ENCODE data around the gene MME.
"Not testable (repeated sequence)": the region's sequence is repeated elsewhere in the genome, so short reads cannot be mapped to it uniquely, and the experiment has no call there.

The MME gene

DNA sequence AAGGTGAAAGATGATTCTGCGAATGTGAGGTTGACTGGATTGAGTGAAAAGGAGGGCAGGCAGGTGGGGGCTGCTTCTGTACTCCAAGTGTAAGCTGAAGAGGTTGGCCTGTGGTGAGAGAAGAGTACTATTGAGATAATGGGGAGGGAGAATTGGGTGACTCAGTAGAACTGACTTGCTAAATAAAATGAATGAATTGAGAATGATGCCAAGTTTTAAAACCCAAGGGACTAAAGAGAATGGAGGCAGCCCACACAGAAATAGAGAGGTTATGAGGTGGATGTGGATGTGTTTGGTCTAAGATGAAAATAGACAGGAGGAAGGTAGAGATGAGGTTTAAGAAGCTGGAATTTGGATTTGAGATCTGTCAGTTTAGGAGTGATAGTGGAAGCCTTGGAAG lies 5.9 kb downstream of the MME start:
- DNase-seq, result no peak

DNA sequence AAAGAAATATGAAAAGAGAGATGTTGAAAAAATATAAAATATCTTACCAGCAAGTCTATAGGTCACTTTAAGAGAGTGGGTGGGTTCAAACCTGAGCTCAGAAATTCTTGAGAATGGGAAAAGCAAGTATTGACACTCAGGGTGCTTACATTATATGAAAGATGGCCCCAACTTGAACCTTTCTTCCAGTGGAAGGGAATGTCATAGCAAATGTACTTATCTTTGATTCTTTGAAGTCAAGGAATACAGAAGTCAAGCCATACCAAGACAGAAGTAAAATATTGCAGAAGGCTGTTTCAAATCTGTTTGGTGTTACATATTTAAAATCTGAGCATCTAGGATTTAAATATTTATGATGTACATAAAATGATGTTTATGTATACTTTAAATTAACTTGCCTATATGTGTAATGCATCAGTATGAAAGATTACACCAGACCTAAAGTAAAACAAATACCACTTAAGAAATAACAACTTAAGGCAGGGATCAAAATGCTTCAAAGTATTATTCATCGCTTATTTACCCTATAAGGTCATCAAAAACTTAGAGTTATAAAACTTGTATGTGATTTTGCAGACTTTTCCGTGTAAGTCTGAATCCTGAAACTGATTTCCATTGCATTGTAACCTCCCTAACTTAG lies 8.7 kb downstream of the MME start:
- DNase-seq, result no peak

DNA sequence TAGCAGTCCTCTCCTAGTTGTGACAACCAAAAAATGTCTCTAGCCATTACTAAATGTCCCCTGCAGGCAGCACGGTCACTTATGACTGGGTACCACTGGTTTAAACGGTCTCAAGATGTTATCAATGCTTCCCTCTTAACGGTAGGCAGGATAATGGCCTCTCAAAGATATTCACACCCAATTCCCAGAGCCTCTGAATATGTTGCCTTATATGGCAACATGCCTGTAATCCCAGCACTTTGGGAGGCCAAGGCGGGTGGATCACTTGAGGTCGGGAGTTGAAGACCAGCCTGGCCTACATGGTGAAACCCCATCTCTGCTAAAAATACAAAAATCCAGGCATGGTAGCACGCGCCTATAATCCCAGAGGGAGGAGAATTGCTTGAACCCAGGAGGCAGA lies 9.4 kb downstream of the MME start:
- DNase-seq, result no peak

DNA sequence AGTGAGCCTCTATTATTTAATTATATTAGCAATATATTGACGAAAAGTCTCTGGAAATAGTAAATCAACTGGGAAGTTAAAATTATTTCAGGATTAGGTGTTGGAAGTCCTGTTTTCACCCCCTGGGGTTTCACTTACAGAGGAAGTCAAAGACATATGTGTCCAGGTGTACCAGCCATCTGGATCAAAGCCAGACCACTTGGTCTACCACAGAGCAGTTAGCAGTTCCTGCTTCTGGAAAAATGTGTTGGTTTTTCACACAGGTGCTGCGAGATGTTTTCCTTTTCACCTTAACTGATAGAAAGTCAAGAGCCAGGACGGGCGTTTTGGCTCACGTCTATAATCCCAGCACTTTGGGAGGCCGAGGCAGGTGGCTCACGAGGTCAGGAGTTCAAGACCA lies 13.1 kb downstream of the MME start:
- no peak for DNase-seq

DNA sequence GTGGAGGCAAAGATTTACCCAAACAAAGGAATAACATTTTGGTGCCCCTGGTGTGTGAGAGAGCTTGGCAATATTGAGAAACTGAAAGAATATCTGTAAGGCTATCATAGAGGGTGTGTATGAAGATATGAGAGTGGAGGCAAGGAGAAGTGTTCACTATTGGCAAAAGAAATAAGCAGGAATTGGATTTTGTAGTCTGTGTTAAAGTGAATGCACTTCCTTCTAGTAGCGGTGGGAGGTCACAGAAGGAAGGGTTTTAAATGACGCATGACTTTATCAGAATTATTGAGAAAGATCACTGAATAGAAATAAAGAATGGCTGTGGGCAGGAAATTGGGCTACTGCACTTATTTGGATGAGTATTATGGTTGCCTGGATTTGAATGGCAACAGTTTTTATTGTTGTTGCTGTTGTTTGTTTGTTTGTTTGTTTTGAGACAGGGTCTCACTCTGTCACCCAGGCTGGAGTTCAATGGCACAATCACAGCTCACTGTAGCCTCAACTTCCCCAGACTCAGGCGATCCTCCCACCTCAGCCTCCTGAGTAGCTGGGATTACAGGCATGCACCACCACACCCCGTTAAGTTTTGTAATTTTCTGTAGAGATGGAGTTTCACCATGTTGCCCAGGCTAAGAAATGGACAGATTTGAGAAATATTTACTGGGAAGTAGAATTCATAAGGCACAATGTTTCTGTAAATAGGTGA lies 16.3 kb downstream of the MME start:
- DNase-seq, result no peak

DNA sequence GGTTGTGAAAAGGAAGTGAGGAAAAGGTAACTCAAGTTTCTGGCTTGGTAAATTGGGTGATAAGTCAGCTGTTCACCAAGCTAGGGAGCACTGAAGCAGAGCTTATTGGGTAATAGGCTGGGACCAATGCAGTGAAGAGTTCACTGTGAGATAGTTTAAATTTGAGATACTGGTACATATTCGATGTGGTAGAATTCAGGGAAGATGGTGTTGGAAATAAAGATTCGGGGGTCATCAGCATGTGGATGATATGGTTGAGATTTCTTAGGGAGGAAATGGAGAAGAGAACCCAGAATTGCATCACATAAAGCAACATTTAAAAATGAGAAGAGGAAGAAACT lies 16.9 kb downstream of the MME start:
- DNase-seq, result no peak

DNA sequence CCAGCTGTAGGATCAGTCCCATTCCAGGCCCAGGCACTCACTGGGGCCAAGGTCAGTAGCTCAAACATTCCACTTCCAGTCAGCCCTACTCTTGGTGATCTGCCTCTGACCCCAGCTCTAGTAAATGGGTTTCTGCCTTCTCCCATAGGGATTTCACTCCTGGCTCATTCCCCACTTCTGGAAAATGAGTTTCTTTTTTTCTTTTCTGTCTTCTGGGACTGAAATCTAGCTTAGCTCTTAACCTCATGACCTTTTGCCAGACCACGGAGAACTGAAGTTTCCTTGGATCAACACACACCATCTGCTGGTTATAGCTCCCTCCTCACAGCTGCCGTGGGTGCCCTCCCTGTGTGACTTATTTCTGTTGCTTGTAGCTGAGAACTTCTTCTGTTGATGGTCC lies 21.3 kb downstream of the MME start:
- no peak for DNase-seq

DNA sequence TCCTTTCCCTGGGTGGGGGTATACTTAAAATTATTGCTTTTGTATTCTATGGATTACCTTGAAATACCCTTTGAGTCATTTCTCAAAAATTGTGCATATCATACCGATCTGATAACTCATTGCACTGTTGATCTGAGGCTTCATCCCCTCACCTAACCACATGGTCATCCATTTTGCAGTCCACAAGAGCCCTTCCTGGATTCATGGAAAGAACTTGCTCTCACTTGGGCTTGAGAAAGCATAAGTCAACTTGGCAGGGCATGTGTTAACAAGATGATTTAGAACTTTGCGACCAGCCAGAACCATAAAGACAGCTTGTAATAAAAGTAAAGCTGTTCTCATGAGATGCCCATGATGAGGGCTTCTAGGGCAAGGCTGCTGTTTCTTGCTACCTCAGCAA lies 22.2 kb downstream of the MME start:
- no peak for DNase-seq

DNA sequence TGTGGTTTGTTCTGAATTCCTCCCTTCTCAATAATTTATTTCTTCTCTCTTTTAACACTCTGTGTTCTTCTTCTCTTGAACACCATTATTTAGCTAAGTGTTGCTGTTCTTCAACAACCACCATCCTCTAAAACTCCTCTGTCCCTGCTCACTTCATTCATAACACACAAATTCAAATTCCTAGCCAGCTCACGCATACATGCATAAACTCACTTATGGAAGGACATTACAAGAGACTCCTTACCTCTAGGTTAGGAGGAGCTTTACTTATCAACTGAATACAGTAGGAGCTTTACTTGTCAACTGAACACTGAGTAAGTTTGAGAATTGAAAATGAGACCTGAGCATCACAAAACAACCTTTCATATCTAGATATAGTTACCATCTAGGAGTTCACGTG lies 23.6 kb downstream of the MME start:
- no peak for DNase-seq

DNA sequence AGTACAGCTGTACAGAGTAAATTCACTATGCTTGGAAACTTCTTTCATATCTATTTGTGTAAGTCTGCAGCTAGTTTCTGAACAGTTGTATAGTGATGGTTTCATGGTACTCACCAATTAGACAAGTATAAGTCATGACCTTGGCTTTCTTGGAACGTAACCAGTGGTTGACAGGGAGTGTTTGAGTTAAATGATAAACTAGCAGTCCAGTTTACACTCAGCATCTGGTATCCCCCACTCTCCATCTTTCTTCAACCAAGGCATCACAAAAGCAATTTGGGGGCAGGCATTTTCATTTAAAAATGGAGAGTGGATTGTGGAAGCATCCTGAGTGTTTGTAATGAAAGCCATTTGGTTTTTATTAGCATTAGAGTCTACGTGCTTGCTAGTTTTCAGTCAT lies 26.0 kb downstream of the MME start:
- no peak for DNase-seq

DNA sequence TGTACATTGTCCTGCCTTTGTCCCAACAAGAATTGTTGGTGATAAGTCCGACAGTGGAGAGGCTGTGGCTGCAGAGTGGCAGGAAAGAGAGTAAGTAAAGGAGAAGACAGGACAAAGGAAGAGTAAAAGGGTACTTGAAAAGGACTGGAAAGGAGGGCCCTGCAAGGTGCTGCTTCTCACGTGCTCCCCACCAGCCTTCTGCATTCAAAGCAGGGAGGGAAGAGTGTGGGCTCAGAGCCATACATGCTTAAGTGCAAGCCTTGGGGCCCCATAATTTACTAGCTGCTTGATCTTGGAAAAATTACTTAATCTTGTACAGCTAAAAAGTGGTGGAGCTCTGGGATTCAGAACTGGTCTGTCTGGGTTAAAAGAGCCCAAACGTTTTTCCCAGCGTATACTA lies 29.9 kb downstream of the MME start:
- no peak for DNase-seq

DNA sequence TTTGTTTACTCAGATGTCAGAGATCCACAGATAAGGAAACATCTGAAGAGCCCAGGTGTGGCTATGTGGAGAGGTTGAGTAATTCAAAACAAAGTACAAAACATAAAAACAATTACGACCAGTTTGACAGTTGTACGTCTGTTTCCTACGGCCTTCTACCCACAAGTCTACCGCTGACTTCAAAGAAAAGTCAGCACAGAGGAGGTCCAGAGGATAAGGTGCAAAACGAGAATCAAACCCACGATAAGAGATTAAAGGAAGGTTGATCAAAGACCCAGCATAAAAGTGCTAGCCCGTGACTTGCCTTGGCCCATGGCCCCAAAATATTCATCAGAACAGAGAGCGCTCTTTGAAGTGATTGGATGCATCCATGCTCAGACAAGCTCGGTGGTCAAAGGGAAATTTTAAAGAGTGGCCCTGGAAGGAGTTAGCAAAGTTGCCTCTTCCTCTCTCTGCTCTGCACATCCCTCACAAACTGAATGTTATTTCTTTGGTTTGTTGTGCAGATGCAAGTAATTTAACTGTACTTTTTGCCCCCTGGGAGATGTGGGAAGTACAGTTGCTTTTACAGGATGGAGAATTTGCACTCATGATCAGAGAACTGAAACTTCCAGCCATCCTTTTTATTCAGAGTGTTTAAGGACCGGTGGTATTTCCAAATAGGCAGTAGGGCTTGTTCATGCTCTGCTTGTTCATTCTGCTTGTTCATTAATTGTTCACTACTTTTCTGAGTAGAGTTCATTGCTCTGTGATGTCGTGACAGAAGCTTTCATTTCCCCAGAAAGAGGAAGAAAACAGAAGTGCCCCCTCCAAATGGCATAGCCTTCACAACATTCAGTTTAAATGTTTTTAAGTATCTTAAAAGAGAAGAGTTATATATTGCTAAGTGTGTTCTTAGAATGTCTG lies 31.1 kb downstream of the MME start:
- no peak for DNase-seq

DNA sequence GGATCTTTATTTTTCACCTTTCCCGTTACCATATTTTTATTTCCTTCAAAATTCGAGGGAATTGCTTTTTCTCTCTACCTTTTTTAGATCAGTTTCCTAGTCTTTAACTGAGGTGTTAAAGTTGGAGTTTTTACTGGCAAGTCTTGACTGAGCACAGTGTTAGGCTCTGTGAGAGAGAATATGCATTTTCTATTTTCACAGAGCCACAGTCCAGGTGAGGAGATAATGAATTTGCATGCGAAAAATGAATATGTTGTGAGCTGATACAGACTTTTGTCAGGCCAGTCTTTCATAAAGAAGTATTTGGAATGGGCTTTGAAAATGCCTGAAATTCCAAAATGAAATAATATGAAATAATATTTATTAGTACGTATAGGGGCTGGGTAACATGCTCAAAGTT lies 31.9 kb downstream of the MME start:
- no peak for DNase-seq

DNA sequence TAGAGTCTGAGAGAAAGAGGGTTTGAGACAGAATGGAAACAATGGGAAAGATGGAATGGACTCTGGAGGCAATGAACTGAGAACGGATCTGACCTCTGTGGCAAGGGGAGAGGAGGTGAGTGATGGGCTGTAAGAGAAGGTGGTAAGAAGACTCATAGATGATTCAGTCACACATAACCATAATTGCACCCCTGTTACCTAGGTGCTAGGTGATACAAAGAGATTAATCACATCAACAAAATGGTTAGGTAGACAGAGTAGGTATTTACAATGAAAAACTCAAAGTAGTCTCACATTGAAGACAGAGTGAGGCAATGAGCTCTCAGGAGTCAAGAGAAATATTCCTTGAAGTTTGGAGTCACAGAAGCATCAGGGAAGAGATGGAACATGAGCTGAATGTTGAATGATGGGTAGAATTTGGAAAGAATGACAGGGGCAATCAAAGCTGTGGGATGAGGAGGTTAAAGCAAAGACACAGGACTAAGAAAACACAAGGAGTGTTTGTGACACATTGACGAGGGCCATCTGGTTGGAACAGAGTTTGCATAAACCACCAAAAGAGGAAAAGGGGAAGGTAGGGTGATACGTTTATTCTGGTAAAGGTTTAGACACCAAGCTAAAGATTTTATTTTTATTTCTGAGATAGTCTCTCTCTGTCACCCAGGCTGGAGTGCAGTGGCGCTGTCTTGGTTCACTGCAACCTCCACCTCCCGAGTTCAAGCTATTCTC lies 32.7 kb downstream of the MME start:
- DNase-seq, result no peak

DNA sequence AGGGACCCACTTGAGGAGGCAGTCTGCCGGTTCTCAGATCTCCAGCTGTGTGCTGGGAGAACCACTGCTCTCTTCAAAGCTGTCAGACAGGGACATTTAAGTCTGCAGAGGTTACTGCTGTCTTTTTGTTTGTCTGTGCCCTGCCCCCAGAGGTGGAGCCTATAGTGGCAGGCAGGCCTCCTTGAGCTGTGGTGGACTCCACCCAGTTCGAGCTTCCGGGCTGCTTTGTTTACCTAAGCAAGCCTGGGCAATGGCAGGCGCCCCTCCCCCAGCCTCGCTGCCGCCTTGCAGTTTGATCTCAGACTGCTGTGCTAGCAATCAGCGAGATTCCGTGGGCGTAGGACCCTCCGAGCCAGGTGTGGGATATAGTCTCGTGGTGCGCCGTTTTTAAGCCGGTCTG lies 44.6 kb downstream of the MME start:
- not testable (repeated sequence) for DNase-seq

DNA sequence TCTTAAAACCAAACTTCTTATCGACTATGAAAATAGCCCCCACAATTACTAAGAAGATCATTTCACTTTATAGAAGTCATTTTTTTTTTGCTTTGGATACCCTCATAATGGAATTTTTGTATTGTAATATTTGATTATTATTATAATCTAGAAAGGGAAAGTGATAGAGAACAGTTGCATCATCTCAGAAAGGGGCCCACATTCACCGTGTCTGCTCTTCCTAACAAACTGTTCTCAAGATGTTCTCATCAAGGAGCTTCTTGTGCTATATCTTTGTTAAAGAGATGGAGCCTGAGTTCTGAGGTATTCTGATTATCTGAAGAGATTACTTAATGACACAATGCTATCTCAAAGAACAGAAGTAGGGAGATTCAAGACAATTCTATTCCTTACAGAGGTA lies 49.3 kb downstream of the MME start:
- DNase-seq, result no peak

DNA sequence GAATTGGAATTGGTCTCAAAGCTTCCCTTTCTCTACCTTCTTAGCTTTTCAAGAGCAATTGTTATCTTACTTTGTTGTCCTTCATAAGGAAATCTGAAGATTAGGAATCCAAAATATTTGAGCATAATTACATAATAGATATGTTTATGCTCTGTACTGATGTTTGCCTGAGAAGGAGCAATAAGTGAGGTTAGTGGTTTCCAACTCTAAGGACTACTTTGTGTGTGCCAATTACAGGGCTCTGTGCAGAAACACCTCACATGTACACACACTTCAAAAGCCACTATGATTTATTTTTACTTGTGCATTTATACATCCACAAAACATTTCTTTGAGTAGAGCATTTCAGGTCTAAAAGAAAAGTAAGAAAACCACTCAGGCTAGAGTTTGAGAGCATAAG lies 49.9 kb downstream of the MME start:
- DNase-seq, result no peak

DNA sequence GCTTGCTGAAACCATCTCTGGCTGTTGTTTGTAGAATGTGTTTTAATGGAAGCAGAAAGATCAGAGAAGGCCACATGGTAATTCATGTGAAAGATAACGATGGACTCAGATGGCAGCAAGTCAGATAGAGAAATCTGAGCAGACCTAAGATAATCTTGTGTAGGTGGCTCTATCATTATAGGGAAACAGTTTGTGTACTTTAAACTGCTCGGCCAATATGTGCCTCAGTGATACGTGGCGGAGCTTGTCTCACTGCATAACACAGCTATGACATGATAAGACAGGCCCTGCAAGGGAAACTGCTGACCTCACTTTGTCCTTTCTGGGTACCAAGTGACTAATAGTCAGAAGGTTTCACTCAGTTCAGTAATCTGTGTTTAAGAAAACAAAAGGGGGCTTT lies 51.0 kb downstream of the MME start:
- DNase-seq, result no peak

DNA sequence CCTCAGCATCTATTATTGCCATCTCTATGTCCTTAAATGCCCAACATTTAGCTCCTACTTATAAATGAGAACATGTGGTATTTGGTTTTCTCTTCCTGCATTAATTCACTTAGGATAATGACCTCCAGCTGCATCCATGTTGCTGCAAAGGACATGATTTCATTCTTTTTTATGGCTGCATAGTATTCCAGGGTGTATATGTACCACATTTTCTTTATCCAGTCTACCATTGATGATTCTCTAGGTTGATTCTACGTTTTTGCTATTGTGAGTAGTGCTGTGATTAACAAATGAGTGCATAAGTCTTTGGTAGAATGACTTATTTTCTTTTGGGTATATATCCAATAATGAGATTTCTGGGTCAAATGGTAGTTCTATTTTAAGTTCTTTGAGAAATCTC lies 54.2 kb downstream of the MME start:
- not testable (repeated sequence) for DNase-seq

DNA sequence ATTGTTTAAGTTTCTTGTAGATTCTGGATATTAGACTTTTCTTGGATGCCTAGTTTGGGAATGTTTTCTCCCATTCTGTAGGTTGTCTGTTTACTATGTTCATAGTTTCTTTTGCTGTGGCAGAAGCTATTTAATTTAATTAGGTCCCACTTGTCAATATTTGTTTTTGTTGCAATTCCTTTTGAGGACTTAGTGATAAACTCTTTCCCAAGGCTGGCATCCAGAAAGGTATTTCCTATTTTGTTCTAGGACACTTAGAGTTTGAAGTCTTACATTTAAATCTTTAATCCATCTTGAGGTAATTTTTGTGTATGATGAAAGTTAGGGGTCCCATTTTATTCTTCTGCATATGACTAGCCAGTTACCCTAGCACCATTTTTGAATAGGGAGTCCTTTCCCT lies 54.9 kb downstream of the MME start:
- no peak for DNase-seq

DNA sequence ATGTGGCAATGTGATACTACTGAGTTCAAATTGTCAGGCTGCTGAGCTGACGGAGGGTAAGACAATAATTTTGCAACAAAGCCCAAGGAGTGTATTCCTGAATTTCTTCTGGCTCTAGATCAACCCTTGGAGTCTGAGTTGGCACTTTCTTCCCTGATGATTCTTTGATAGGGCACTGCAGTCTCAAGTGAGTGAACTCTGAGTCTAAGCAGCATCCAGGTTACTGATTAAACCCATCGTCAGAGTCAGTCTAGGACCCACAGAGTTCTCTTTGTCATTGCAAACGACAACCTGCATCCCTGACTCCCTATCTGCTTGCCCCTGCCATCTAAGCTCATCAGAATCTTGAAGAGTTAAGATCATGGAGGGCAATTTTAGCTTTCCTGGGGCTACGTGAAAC lies 58.6 kb downstream of the MME start:
- no peak for DNase-seq

DNA sequence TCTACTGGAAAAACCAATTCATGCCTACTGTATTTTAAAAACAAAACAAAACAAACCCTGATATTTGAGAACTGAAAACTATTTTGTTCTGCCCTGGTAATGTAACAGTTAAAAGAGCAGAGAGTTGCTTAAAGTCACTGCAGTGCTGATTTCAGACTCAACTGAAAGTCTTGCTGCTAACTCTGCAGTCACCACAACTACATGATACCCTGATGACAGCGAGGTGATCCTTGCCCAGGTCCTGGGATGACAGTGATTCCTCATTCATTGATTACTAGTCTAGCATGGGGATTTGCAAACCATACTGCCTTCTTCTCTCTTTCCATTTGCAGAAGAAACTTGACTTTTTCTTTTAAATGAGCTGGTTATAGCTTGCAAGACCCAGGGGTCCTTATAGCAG lies 67.5 kb downstream of the MME start:
- no peak for DNase-seq

DNA sequence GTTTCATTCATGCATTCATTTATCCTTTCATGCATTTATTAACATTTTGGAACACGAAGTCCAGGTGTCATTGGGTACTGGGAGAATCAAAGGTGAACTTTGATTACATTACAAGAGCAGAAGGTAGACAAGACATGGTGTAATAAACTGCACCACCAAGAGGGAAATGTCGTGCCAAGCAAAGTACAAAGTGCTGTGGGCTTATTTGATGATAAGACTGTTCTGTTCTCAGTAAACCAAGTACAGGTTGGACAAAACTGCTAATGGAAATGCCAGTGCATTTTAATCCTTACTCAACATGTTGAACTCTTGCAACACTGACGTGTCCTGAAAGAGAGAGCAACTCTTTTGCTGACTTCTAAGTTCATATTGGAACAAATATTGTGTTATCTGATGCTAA lies 69.4 kb downstream of the MME start:
- DNase-seq, result no peak
